K562 (cell line): ENCODE measurements around the gene CACNA1I. TPM values are rescaled to one million over a fixed set of nuclear protein-coding genes. Genes with fewer than 3 reads are reported as not detected.

ENCODE experiments used
- BRF2 ChIP-seq: IDR thresholded peaks from 3 replicates; pipeline ENCODE4 v1.6.1; 2011; ENCODE audit warnings: borderline replicate concordance, mild to moderate bottlenecking; ENCODE audit not compliant: insufficient read length, insufficient read depth
- CXXC5 ChIP-seq: fragments of 250-450 bp; sonication (Bioruptor Pico); IDR thresholded peaks from 2 replicates; pipeline ENCODE4 v1.8.0; 2022; ENCODE audit warnings: inconsistent platforms, mild to moderate bottlenecking, moderate library complexity
- DACH1 ChIP-seq: fragments of 450-650 bp; IDR thresholded peaks from 2 replicates; pipeline ENCODE4 v1.6.1; 2018; ENCODE audit not compliant: partially characterized antibody
- FOS ChIP-seq: IDR thresholded peaks from 3 replicates; pipeline ENCODE4 v1.6.1; 2011; ENCODE audit not compliant: insufficient read length; ENCODE audit errors: extremely low read depth
- KDM5B ChIP-seq: fragments of 200-600 bp; sonication (generic); IDR thresholded peaks from 2 replicates; pipeline ENCODE4 v1.6.1; 2012; ENCODE audit warnings: low read depth, mild to moderate bottlenecking, moderate library complexity, low read length, control low read depth, inconsistent platforms; ENCODE audit not compliant: insufficient replicate concordance
- KLF16 ChIP-seq: IDR thresholded peaks from 2 replicates; pipeline ENCODE4 v1.6.1; 2016; ENCODE audit warnings: antibody characterized with exemption
- KLF6 ChIP-seq: fragments of 250-450 bp; sonication (Bioruptor Pico); IDR thresholded peaks from 2 replicates; pipeline ENCODE4 v1.4.0; 2020; ENCODE audit warnings: mild to moderate bottlenecking, moderate library complexity, borderline replicate concordance
- POLR2G ChIP-seq: fragments of 200-400 bp; formaldehyde crosslinking; IDR thresholded peaks from 2 replicates; pipeline ENCODE4 v1.6.1; 2017; ENCODE audit warnings: low read depth, mild to moderate bottlenecking, antibody characterized with exemption, low read length, moderate library complexity
- RAD21 ChIP-seq, 2 experiments: fragments of 250-450 bp in 1 of 2; fragments of 450-650 bp in 1 of 2; sonication (Bioruptor Pico) in 1 of 2; formaldehyde crosslinking in 1 of 2; IDR thresholded peaks in 1 of 2; conservative IDR thresholded peaks in 1 of 2; 2 replicates each; pipeline versions ENCODE4 v1.4.0 to v1.8.0; 2020 to 2022; ENCODE audit warnings: mild to moderate bottlenecking in 2 of 2, moderate library complexity in 1 of 2
- RB1 ChIP-seq: fragments of 450-650 bp; IDR thresholded peaks from 2 replicates; pipeline ENCODE4 v1.6.1; 2017; ENCODE audit warnings: low read depth, mild to moderate bottlenecking
- RFX5 ChIP-seq: IDR thresholded peaks from 2 replicates; pipeline ENCODE4 v1.6.1; 2011; ENCODE audit warnings: low read depth, mild to moderate bottlenecking, improper control_type of control experiment, low read length
- SIRT6 ChIP-seq: IDR thresholded peaks from one replicate; pipeline ENCODE4 v1.6.1; 2012; ENCODE audit warnings: low read depth, mild to moderate bottlenecking, control low read depth, inconsistent platforms, low read length, moderate library complexity
- SMC3 ChIP-seq: conservative IDR thresholded peaks from 2 replicates; pipeline ENCODE4 v1.6.1; 2011; ENCODE audit warnings: low read depth, low read length, improper control_type of control experiment; ENCODE audit not compliant: insufficient read depth
- SRF ChIP-seq, 2 experiments: fragments of 250-450, 450-650 bp in 1 of 2; sonication (Bioruptor Pico) in 1 of 2; sonication (generic) in 1 of 2; formaldehyde crosslinking; IDR thresholded peaks; 2 replicates each; pipeline versions ENCODE4 v1.5.0 to v1.5.1; 2020 to 2022; ENCODE audit warnings: mild to moderate bottlenecking in 1 of 2, missing genetic modification reagents in 1 of 2
- THRAP3 ChIP-seq: fragments of 450-650 bp; IDR thresholded peaks from 2 replicates; pipeline ENCODE4 v1.6.1; 2016; ENCODE audit warnings: mild to moderate bottlenecking, inconsistent platforms, borderline replicate concordance
- XRCC5 ChIP-seq: fragments of 200-400 bp; formaldehyde crosslinking; IDR thresholded peaks from 2 replicates; pipeline ENCODE4 v1.6.1; 2017; ENCODE audit warnings: low read depth, mild to moderate bottlenecking, low read length
- ZBED1 ChIP-seq: IDR thresholded peaks from 2 replicates; pipeline ENCODE4 v1.6.1; 2014
- ZNF174 ChIP-seq: fragments of 250-450 bp; sonication (Bioruptor Pico); IDR thresholded peaks from 2 replicates; pipeline ENCODE4 v1.4.0; 2020; ENCODE audit warnings: mild to moderate bottlenecking
- ZNF263 ChIP-seq: sonication (generic); formaldehyde crosslinking; IDR thresholded peaks from 2 replicates; pipeline ENCODE4 v1.8.0; 2022; ENCODE audit warnings: mild to moderate bottlenecking, missing genetic modification reagents, borderline replicate concordance
- ZNF584 ChIP-seq: fragments of 200-800 bp; sonication (Bioruptor generic); IDR thresholded peaks from 2 replicates; pipeline ENCODE4 v1.6.1; 2016; ENCODE audit warnings: low read depth, mild to moderate bottlenecking, missing genetic modification characterization, missing compliant biosample characterization
- polyA plus RNA-seq, 8 experiments: library from polyadenylated mRNA; depleted of rRNA in 4 of 8; stranded (reverse) in 5 of 8; unstranded in 3 of 8; fragments of >200 nt; fragmentation: Nextera tagmentation in 2 of 8; fragmentation: Illumina TruSeq in 1 of 8; extraction: Ambion mirVana in 2 of 8; extraction: Trizol in 1 of 8; gene quantifications; 2 replicates each; pipeline versions ENCODE4 v1.2.1 to v1.2.3, GENCODE V29; 2011 to 2014; ENCODE audit warnings: inconsistent platforms in 1 of 8, missing spikeins in 1 of 8
- total RNA-seq, 7 experiments: library from RNA; depleted of rRNA in 6 of 7; stranded (reverse); fragments of >200 nt in 6 of 7; fragmentation: Illumina TruSeq in 2 of 7; extraction: Trizol in 2 of 7; gene quantifications; 2 replicates each; pipeline versions ENCODE4 v1.2.1 to v1.2.3, GENCODE V29; 2011 to 2021; ENCODE audit warnings: low replicate concordance in 1 of 7
- TF ChIP-seq, protein P1 (sequence below): fragments of 250-450 bp; sonication (Bioruptor Pico); IDR thresholded peaks from 2 replicates; pipeline ENCODE4 v1.4.0; 2020; ENCODE audit warnings: borderline replicate concordance
- TF ChIP-seq, protein P2 (sequence below): sonication (generic); formaldehyde crosslinking; IDR thresholded peaks from 2 replicates; pipeline ENCODE4 v1.8.0; 2022; ENCODE audit warnings: mild to moderate bottlenecking, missing genetic modification reagents

CACNA1I gene
- total and polyA plus RNA-seq, 9 of the 15 experiments (the other 6 are each of a cell fraction or from before 2014, with no cell fraction given) = 0.01 to 0.79 (median 0.32) TPM; not detected in 1

GRCh38 chr22:39528681-39529486 is 41.7 kb upstream of the CACNA1I start (continued):
- TF ChIP-seq SMC3 (peak; percentile 97), KLF16 (0 out of 2 replicates have a peak, but pooled peaks have one; percentile 14), RFX5 (peak; percentile 76; the same call in 1 of the 2 replicates), SIRT6 (no peak), BRF2 (no peak), THRAP3 (peak; percentile 91; the same call in 1 of the 2 replicates), ZNF174 (CRISPR knock-in tag) (no peak), KDM5B (no peak), FOS (no peak), SRF (CRISPR knock-in tag; IDR thresholded peaks at IDR 0.05) (no peak), ZNF584 (CRISPR knock-in tag) (no peak), ZNF263 (CRISPR knock-in tag) (peak; percentile 72; the same call in 1 of the 2 replicates), RAD21 (CRISPR knock-in tag; conservative IDR thresholded peaks at IDR 0.05 in 1 of 2, IDR thresholded peaks at IDR 0.05 in 1 of 2) (peak; percentile 92 to 96), CXXC5 (CRISPR knock-in tag) (peak; percentile 55), KLF6 (CRISPR knock-in tag) (no peak), POLR2G (peak; percentile 83), DACH1 (peak; percentile 18), ZBED1 (no peak), RB1 (peak; percentile 96), XRCC5 (peak; percentile 99)
- TF ChIP-seq, protein P1, sequence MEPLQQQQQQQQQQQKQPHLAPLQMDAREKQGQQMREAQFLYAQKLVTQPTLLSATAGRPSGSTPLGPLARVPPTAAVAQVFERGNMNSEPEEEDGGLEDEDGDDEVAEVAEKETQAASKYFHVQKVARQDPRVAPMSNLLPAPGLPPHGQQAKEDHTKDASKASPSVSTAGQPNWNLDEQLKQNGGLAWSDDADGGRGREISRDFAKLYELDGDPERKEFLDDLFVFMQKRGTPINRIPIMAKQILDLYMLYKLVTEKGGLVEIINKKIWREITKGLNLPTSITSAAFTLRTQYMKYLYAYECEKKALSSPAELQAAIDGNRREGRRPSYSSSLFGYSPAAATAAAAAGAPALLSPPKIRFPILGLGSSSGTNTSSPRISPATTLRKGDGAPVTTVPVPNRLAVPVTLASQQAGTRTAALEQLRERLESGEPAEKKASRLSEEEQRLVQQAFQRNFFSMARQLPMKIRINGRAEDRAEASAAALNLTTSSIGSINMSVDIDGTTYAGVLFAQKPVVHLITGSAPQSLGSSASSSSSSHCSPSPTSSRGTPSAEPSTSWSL (CRISPR knock-in tag) = 0 out of 2 replicates have a peak, but pooled peaks have one; percentile 45
- TF ChIP-seq, protein P2, sequence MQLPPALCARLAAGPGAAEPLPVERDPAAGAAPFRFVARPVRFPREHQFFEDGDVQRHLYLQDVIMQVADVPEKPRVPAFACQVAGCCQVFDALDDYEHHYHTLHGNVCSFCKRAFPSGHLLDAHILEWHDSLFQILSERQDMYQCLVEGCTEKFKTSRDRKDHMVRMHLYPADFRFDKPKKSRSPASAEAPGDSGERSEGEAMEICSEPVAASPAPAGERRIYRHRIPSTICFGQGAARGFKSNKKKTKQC (CRISPR knock-in tag) = peak; percentile 49; the same call in 1 of the 2 replicates
